Mesendoderm (in vitro differentiated cells): ENCODE measurements around the gene STUB1.

ENCODE experiments used
- DNase-seq: peaks from one replicate; pipeline ENCODE4 v3.0.0; 2013
- H2AK5ac ChIP-seq: 2 replicates; pipeline ENCODE4 v1.6.1; 2013; ENCODE audit warnings: low read length, inconsistent platforms
- H2BK120ac ChIP-seq: 2 replicates; pipeline ENCODE4 v1.6.1; 2013; ENCODE audit warnings: low read depth, mild to moderate bottlenecking, low read length, moderate library complexity, mixed read lengths
- H2BK15ac ChIP-seq: replicated peaks from 2 replicates; pipeline ENCODE4 v1.6.1; 2013; ENCODE audit warnings: low read depth, mild to moderate bottlenecking, moderate library complexity
- H2BK5ac ChIP-seq: 2 replicates; pipeline ENCODE4 v1.6.1; 2013; ENCODE audit warnings: low read length, inconsistent platforms
- H3K18ac ChIP-seq: 2 replicates; pipeline ENCODE4 v1.6.1; 2013; ENCODE audit warnings: mild to moderate bottlenecking, low read length, mixed read lengths
- H3K23ac ChIP-seq: one replicate; pipeline ENCODE4 v1.6.1; 2013; ENCODE audit warnings: low read length
- H3K27ac ChIP-seq: 2 replicates; pipeline ENCODE4 v1.5.1; 2013; ENCODE audit warnings: low read depth, mild to moderate bottlenecking, inconsistent platforms, low read length, moderate library complexity
- H3K27me3 ChIP-seq: 2 replicates; pipeline ENCODE4 v1.6.1; 2013; ENCODE audit warnings: low read length, control low read depth, mild to moderate bottlenecking, inconsistent platforms; ENCODE audit not compliant: insufficient read depth, poor library complexity
- H3K36me3 ChIP-seq: 2 replicates; pipeline ENCODE4 v1.6.1; 2013; ENCODE audit warnings: low read length, inconsistent platforms; ENCODE audit not compliant: control insufficient read depth, insufficient read depth
- H3K4ac ChIP-seq: one replicate; pipeline ENCODE4 v1.6.1; 2013; ENCODE audit warnings: low read depth, mild to moderate bottlenecking, low read length, moderate library complexity
- H3K4me1 ChIP-seq: 2 replicates; pipeline ENCODE4 v1.6.1; 2013; ENCODE audit warnings: low read depth, low read length, inconsistent platforms; ENCODE audit not compliant: control insufficient read depth
- H3K4me2 ChIP-seq: 2 replicates; pipeline ENCODE4 v1.6.1; 2013; ENCODE audit warnings: low read length
- H3K4me3 ChIP-seq: 2 replicates; pipeline ENCODE4 v1.5.1; 2013; ENCODE audit warnings: mild to moderate bottlenecking, low read length
- H3K56ac ChIP-seq: one replicate; pipeline ENCODE4 v1.6.1; 2013; ENCODE audit warnings: low read length
- H3K79me1 ChIP-seq: 2 replicates; pipeline ENCODE4 v1.6.1; 2013; ENCODE audit warnings: low read length, inconsistent platforms
- H3K79me2 ChIP-seq: 2 replicates; pipeline ENCODE4 v1.6.1; 2013; ENCODE audit warnings: mild to moderate bottlenecking, low read length; ENCODE audit not compliant: control insufficient read depth, insufficient read depth
- H3K9ac ChIP-seq: 2 replicates; pipeline ENCODE4 v1.6.1; 2013; ENCODE audit warnings: low read length, inconsistent platforms
- H4K5ac ChIP-seq: one replicate; pipeline ENCODE4 v1.6.1; 2013; ENCODE audit warnings: low read length
- H4K8ac ChIP-seq: one replicate; pipeline ENCODE4 v1.6.1; 2013; ENCODE audit warnings: low read depth, mild to moderate bottlenecking, control low read depth, low read length, moderate library complexity
- WGBS: extraction: QIAGEN DNeasy Blood & Tissue Kit; methylation state at CpG from one replicate; pipeline ENCODE4 v1.1.7; 2013; ENCODE audit warnings: low lambda C conversion rate, missing lambda C conversion rate; ENCODE audit not compliant: insufficient coverage; ENCODE audit errors: extremely low coverage; 5-methylcytosine and 5-hydroxymethylcytosine counted together

STUB1 gene

DNA sequence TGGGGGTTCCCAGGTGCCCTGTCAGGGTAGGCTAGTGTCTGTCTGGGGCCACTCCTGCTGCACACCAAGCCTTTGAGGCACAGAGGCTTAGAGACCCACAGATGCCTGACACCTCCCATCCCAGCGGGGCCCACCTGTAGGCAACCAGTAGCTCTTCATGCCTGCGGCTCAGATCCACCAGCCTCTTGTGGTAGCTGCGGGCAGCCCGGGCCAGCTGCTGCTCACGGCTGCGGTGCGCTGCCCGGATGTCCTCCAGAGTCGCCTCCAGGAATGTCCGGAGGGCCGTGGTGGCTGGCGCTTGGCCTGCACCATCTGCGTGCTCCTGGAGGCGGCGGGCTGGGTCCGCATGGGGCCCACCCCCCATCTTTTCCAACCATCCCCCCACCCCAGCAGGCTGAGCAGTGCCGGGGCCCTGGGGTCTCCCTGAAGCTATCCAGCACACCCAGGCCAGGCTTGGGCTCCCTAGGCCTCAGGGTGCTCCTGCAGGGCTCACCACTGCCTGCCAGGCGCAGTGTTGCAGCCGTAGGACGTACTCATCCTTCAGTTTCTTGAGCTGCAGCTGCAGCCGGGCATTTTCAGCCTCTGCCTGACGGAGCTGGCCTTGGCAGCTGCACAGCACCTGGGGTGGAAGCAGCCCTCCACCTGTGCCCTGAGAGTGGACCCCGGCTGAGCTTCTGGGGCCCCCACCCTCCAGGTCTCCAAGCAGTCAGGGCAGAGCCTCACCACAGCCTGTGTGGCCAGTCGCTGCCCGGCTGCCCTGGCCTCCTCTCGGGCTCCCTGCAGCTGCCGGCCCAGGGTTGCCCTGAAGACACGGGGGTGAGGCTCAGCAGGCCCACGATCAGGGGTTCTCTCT is 44.2 kb downstream of the STUB1 start:
- DNase-seq = no peak
- Histone ChIP-seq H4K5ac (no peak overlapping the region), H3K36me3 (no peaks in the 10 kb centered on the region), H2BK5ac (no peak overlapping the region), H2AK5ac (no peak overlapping the region), H3K18ac (no peak overlapping the region), H3K4me3 (no peak overlapping the region), H3K79me2 (no peaks in the 10 kb centered on the region), H3K9ac (no peak overlapping the region), H2BK120ac (no peak overlapping the region), H4K8ac (no peak overlapping the region), H2BK15ac (no peak overlapping the region), H3K4ac (no peak overlapping the region), H3K4me2 (no peak overlapping the region), H3K56ac (no peak overlapping the region), H3K4me1 (peaks cover 4% of the 10 kb centered on the region), H3K27me3 (no peaks in the 10 kb centered on the region), H3K27ac (no peak overlapping the region), H3K23ac (no peak overlapping the region), H3K79me1 (no peaks in the 10 kb centered on the region)
- WGBS = no CpG with 5 or more reads among the region's 29 CpGs

DNA sequence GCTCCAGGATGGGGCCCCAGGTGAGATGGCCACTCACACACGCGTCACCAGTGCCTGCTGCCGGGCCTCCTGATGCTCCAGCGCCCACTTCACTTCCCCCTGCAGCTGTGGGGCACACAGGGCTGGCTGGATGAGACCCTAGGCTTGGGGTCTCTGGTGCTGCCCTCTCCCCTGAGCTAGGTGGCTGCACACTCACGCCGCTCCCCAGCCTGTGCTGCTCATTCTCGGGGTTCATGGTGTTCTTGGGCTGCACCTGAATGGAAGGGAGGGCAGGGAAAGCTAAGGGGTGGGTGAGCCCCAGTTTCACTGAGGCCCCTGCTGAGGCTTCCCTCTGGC is 44.8 kb downstream of the STUB1 start:
- Histone ChIP-seq H3K4ac (no peak overlapping the region), H2BK15ac (no peak overlapping the region), H2BK5ac (no peak overlapping the region), H3K79me2 (no peaks in the 10 kb centered on the region), H2AK5ac (no peak overlapping the region), H3K9ac (no peak overlapping the region), H4K8ac (no peak overlapping the region), H3K4me2 (no peak overlapping the region), H3K4me3 (no peak overlapping the region), H3K18ac (no peak overlapping the region), H3K27ac (no peak overlapping the region), H4K5ac (no peak overlapping the region), H3K27me3 (no peaks in the 10 kb centered on the region), H3K23ac (no peak overlapping the region), H2BK120ac (no peak overlapping the region), H3K56ac (no peak overlapping the region), H3K36me3 (no peaks in the 10 kb centered on the region), H3K79me1 (no peaks in the 10 kb centered on the region), H3K4me1 (peaks cover 3% of the 10 kb centered on the region)
- WGBS = no CpG with 5 or more reads among the region's 7 CpGs
- DNase-seq = no peak

DNA sequence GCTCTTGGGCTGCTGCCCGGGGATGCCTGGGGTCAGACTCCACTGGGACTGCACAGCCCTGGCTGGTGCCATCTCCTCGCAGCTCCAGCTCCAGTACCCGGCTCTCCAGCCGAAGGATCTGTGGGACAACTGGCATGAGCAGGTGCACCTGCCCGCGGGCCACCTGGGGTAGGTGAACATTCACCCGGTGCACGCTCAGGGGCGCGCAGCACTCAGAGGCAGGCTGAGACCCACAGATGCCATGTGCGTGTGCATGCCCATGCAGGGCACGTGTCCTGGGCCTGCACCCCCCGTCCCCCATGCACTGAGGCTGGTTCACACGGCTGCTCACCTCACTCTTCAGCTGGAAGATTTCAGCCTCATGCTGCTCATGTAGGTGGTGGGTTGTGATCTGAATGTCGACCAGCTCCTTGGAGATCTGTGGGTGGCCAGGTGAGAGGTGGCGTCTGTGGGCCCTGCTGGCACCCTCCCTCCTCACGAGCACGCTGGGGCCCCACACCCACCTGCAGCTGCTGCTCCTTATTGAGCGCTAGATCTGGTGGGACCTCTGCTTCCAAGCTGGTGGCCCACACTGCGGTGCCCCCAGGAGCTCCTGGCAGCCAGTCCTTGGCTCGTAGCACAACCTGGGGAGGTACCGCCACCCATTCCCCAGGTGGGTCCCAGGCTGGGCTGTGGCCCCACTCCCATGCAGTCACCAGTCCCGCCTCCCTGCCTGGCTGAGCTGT is 45.4 kb downstream of the STUB1 start:
- no peak overlapping the region for H4K5ac ChIP-seq
- H3K23ac ChIP-seq = no peak overlapping the region
- no peak overlapping the region for H4K8ac ChIP-seq
- no peaks in the 10 kb centered on the region for H3K27me3 ChIP-seq
- H2BK120ac ChIP-seq = no peak overlapping the region
- H2BK5ac ChIP-seq = no peak overlapping the region
- WGBS = no CpG with 5 or more reads among the region's 23 CpGs
- DNase-seq = no peak
- no peak overlapping the region for H3K4me3 ChIP-seq
- no peak overlapping the region for H3K4me2 ChIP-seq
- H2AK5ac ChIP-seq = no peak overlapping the region
- H3K36me3 ChIP-seq = no peaks in the 10 kb centered on the region
- no peak overlapping the region for H3K18ac ChIP-seq
- no peak overlapping the region for H3K4ac ChIP-seq
- no peaks in the 10 kb centered on the region for H3K4me1 ChIP-seq
- H3K9ac ChIP-seq = no peak overlapping the region
- H3K27ac ChIP-seq = no peak overlapping the region
- no peaks in the 10 kb centered on the region for H3K79me2 ChIP-seq
- H3K79me1 ChIP-seq = no peaks in the 10 kb centered on the region
- H3K56ac ChIP-seq = no peak overlapping the region
- no peak overlapping the region for H2BK15ac ChIP-seq

DNA sequence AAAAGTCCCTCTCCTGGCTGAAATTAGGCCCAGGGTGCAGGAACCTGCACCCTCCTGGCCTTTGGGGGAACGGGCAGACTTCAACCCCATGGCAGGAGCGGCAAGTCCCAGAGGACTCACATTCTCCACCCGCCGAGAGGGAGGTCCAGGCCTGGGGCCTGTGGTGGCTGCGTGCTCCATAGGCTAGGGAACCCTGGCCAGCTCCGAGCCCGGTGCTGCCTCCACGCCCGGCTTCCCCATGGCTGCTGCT is 45.9 kb downstream of the STUB1 start:
- no peak overlapping the region for H4K5ac ChIP-seq
- H3K4me1 ChIP-seq = no peaks in the 10 kb centered on the region
- H2BK5ac ChIP-seq = no peak overlapping the region
- WGBS = no CpG with 5 or more reads among the region's 9 CpGs
- no peak overlapping the region for H3K4ac ChIP-seq
- no peak overlapping the region for H3K23ac ChIP-seq
- H3K27ac ChIP-seq = no peak overlapping the region
- H3K4me2 ChIP-seq = no peak overlapping the region
- H3K4me3 ChIP-seq = no peak overlapping the region
- H4K8ac ChIP-seq = no peak overlapping the region
- H2BK120ac ChIP-seq = no peak overlapping the region
- no peaks in the 10 kb centered on the region for H3K36me3 ChIP-seq
- no peaks in the 10 kb centered on the region for H3K79me1 ChIP-seq
- H2BK15ac ChIP-seq = no peak overlapping the region
- no peak overlapping the region for H3K9ac ChIP-seq
- H3K79me2 ChIP-seq = no peaks in the 10 kb centered on the region
- H3K27me3 ChIP-seq = no peaks in the 10 kb centered on the region
- H2AK5ac ChIP-seq = no peak overlapping the region
- H3K18ac ChIP-seq = no peak overlapping the region
- H3K56ac ChIP-seq = no peak overlapping the region
- no peak for DNase-seq

DNA sequence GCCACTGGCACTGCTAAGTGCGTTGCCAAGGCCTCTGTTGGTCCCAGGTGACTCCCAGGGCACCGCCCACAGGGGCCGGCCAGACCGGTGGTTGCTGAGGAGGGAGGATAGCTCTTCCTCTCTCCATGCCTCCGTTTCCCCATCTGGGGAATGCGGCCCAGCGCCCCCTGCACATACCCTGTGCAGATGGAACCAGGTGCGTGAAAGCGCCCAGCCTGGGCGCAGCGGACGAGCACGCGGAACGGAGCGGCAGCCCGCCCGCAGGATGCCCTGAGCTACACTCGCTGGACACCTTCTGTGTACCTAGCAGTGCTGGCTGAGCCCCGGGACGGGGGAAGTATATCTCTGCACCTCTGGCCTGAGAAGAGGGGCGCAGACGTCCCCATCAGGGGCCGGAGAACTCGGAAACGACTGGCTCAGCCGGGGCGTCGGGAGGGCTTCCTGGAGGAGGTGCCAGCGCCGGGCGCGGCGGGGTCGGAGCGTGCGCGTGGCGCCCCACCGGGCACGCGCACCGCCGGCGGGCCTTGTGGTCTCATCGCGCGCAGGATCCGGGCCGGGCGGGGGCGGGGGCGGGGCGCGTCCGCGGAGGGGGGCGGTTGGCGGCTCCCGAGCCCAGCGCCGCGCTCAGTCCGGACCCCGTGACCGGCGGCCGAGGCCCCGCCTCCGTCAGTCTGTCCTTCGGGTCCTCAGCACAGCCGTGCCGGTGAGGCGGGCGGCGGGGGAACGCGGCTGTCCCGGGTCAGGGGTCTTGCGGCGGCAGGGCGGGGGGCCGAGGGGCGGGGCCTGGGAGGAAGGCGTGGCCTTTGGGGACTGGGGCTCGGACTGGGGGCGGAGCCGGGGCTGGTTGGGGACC is 46.5 kb downstream of the STUB1 start, which contains the start of the genes CCDC78 and HAGHL:
CCDC78 (minus strand) TSS at position 6 of the 853 bp plus-strand sequence. CDS start 76 bp downstream, outside the sequence.
HAGHL (plus strand) TSS at position 669 of the 853 bp plus-strand sequence. CDS start 404 bp downstream, outside the sequence.
- Histone ChIP-seq H2BK120ac (no peak within 1 kb of the TSS), H2BK15ac (no peak within 1 kb of the TSS), H3K79me2 (no peaks in the 10 kb centered on the region), H4K5ac (no peak within 1 kb of the TSS), H2AK5ac (no peak within 1 kb of the TSS), H3K27me3 (no peaks in the 10 kb centered on the region), H3K79me1 (no peaks in the 10 kb centered on the region), H3K56ac (peak within 1 kb of the TSS; percentile 89), H3K23ac (peak within 1 kb of the TSS; percentile 24), H3K18ac (no peak within 1 kb of the TSS), H3K36me3 (no peaks in the 10 kb centered on the region), H3K4me3 (peak within 1 kb of the TSS; percentile 13), H3K27ac (no peak within 1 kb of the TSS), H2BK5ac (no peak within 1 kb of the TSS), H4K8ac (no peak within 1 kb of the TSS), H3K9ac (peak within 1 kb of the TSS; percentile 73), H3K4ac (no peak within 1 kb of the TSS), H3K4me2 (peak within 1 kb of the TSS; percentile 77), H3K4me1 (no peaks in the 10 kb centered on the region)
- peak; percentile 36 for DNase-seq
- WGBS = no CpG with 5 or more reads among the region's 88 CpGs
